ENCODE results near the gene ZMYM4. TPM values are rescaled to one million over a fixed set of nuclear protein-coding genes. Genes with fewer than 3 reads are reported as not detected.

ZMYM4 gene
- total RNA-seq, 1 donor from 2014 or later, result 27.7 TPM

- TF ChIP-seq POLR2A (IDR thresholded peaks at IDR 0.05) (no peak), POLR2AphosphoS5 (IDR thresholded peaks at IDR 0.05; ENCODE audit: insufficient read depth in 1 of 2, low read depth in 1 of 2) (no peak)
- TF ChIP-seq, protein P1, sequence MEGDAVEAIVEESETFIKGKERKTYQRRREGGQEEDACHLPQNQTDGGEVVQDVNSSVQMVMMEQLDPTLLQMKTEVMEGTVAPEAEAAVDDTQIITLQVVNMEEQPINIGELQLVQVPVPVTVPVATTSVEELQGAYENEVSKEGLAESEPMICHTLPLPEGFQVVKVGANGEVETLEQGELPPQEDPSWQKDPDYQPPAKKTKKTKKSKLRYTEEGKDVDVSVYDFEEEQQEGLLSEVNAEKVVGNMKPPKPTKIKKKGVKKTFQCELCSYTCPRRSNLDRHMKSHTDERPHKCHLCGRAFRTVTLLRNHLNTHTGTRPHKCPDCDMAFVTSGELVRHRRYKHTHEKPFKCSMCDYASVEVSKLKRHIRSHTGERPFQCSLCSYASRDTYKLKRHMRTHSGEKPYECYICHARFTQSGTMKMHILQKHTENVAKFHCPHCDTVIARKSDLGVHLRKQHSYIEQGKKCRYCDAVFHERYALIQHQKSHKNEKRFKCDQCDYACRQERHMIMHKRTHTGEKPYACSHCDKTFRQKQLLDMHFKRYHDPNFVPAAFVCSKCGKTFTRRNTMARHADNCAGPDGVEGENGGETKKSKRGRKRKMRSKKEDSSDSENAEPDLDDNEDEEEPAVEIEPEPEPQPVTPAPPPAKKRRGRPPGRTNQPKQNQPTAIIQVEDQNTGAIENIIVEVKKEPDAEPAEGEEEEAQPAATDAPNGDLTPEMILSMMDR (IDR thresholded peaks at IDR 0.05), result no peak
- H3K4me1 ChIP-seq, result peaks cover 35% of the 10 kb centered on the region
- no peaks in the 10 kb centered on the region for H3K9me3 ChIP-seq
- no peak overlapping the region for H3K4me3 ChIP-seq
- H3K27ac ChIP-seq, result no peak overlapping the region
- H3K36me3 ChIP-seq, result no peaks in the 10 kb centered on the region
- H3K27me3 ChIP-seq, result no peaks in the 10 kb centered on the region
- intact Hi-C loops (cut with DNase I), result no loop called here
- DNase-seq (ENCODE audit: extremely low spot score in 2 of 2), result no peak
These were observed 5.7 kb downstream of the ZMYM4 start for GRCh38 chr1:35274197-35274596.

DNA sequence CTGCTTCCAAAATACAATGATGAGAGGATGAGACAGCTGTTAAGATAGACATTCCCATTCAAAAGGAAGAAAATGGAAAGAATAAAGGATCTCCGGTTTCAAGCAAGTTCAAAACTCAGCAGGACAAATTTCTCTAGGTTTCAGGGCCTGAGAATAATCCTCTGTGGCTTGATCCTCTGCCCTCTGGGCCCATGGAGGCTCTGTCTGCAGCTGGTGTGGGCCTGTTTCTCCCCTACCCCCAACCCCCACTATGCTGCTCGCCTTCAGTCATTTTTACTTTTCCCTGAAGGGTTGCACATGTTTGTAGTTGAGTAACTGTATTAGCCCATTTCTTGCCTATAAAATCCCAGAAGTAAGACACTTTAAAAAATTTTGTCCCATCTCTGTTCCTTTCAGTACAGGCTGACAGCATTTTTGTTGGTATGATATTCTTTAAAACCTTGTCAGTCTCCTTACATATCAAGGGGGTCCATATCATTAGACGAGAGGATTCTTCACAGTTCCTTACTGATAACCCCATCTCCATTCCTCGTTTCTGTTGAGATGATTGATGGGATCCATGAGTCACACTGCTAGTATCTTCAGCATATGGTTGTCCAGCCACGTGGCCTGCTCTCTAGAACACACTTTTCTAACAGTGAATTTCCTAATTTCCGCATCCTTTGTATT, 10.5 kb downstream of the ZMYM4 start:
- H3K4me3 ChIP-seq, result no peak overlapping the region
- no peaks in the 10 kb centered on the region for H3K4me1 ChIP-seq
- DNase-seq (ENCODE audit: extremely low spot score in 2 of 2), result no peak
- intact Hi-C loops (cut with DNase I), result no loop called here
- no peaks in the 10 kb centered on the region for H3K27me3 ChIP-seq
- TF ChIP-seq POLR2A (IDR thresholded peaks at IDR 0.05) (no peak), POLR2AphosphoS5 (IDR thresholded peaks at IDR 0.05; ENCODE audit: insufficient read depth in 1 of 2, low read depth in 1 of 2) (no peak)
- TF ChIP-seq, protein P1 (IDR thresholded peaks at IDR 0.05), result no peak
- no peak overlapping the region for H3K27ac ChIP-seq
- no peaks in the 10 kb centered on the region for H3K36me3 ChIP-seq
- no peaks in the 10 kb centered on the region for H3K9me3 ChIP-seq

- H3K4me3 ChIP-seq, result no peak overlapping the region
- no peak for DNase-seq (ENCODE audit: extremely low spot score in 2 of 2)
- H3K27ac ChIP-seq, result no peak overlapping the region
- TF ChIP-seq, protein P1 (IDR thresholded peaks at IDR 0.05), result no peak
- TF ChIP-seq POLR2AphosphoS5 (IDR thresholded peaks at IDR 0.05; ENCODE audit: insufficient read depth in 1 of 2, low read depth in 1 of 2) (no peak), POLR2A (IDR thresholded peaks at IDR 0.05) (no peak)
- H3K4me1 ChIP-seq, result no peaks in the 10 kb centered on the region
- no peaks in the 10 kb centered on the region for H3K36me3 ChIP-seq
- H3K9me3 ChIP-seq, result no peaks in the 10 kb centered on the region
- intact Hi-C loops (cut with DNase I), result no loop called here
- no peaks in the 10 kb centered on the region for H3K27me3 ChIP-seq
These were observed 11.0 kb downstream of the ZMYM4 start for GRCh38 chr1:35279555-35279904.

GRCh38 chr1:35280006-35280405, 11.5 kb downstream of the ZMYM4 start:
- no peak overlapping the region for H3K4me3 ChIP-seq
- no peak for TF ChIP-seq POLR2AphosphoS5 (IDR thresholded peaks at IDR 0.05; ENCODE audit: insufficient read depth in 1 of 2, low read depth in 1 of 2)
- TF ChIP-seq, protein P1 (IDR thresholded peaks at IDR 0.05), result no peak
- TF ChIP-seq POLR2A (IDR thresholded peaks at IDR 0.05), result no peak
- no peaks in the 10 kb centered on the region for H3K27me3 ChIP-seq
- H3K4me1 ChIP-seq, result no peaks in the 10 kb centered on the region
- H3K27ac ChIP-seq, result no peak overlapping the region
- H3K9me3 ChIP-seq, result no peaks in the 10 kb centered on the region
- no peak for DNase-seq (ENCODE audit: extremely low spot score in 2 of 2)
- H3K36me3 ChIP-seq, result no peaks in the 10 kb centered on the region
- intact Hi-C loops (cut with DNase I), result no loop called here

GRCh38 chr1:35281565-35281964, 13.1 kb downstream of the ZMYM4 start:
- TF ChIP-seq, protein P1 (IDR thresholded peaks at IDR 0.05), result no peak
- no peak for TF ChIP-seq POLR2A (IDR thresholded peaks at IDR 0.05)
- H3K9me3 ChIP-seq, result no peaks in the 10 kb centered on the region
- H3K4me3 ChIP-seq, result no peak overlapping the region
- H3K27me3 ChIP-seq, result no peaks in the 10 kb centered on the region
- H3K4me1 ChIP-seq, result no peaks in the 10 kb centered on the region
- no peak overlapping the region for H3K27ac ChIP-seq
- DNase-seq (ENCODE audit: extremely low spot score in 2 of 2), result no peak
- intact Hi-C loops (cut with DNase I), result no loop called here
- no peaks in the 10 kb centered on the region for H3K36me3 ChIP-seq
